Ovary (tissue), 3 donors: ENCODE measurements around the gene TMEM63B.

Source experiments
- EP300 ChIP-seq: sonication (generic); formaldehyde crosslinking; IDR thresholded peaks from one replicate; pipeline ENCODE4 v1.6.1; 2017; ENCODE audit warnings: antibody characterized with exemption
- POLR2A ChIP-seq: fragments of 450-650 bp; IDR thresholded peaks from one replicate; pipeline ENCODE4 v1.6.1; 2017; ENCODE audit warnings: antibody characterized with exemption, mild to moderate bottlenecking, moderate library complexity
- TF ChIP-seq, protein P1 (sequence below), 3 donors: fragments of 450-650 bp in 2 of 3; fragments of 200-600 bp in 1 of 3; IDR thresholded peaks; one replicate each; pipeline versions ENCODE4 v1.5.1 to v1.8.0; 2016 to 2022; ENCODE audit warnings: antibody characterized with exemption in 3 of 3, mild to moderate bottlenecking in 1 of 3
- donor health status: DM: no; HTN: no; CAD: no.

DNA sequence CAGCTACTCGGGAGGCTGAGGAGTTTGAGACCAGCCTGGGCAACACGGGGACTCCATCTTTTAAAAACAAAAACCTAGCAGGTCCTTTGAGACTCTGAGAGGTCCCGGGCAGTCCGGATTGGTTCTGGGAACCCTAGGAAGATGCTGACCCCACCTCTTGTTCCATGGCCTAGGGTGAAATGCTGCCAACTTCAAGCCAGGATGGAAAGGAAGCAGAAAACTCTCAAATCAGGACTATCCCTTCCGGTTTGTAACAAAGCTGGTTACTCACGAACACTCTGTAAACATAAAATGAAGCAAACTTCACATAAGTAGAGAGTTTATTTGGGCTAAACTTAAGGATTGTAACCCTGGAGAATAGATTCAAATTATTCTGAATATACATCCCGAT is 59.3 kb downstream of the TMEM63B start:
- no peak for TF ChIP-seq EP300
- TF ChIP-seq, protein P1, sequence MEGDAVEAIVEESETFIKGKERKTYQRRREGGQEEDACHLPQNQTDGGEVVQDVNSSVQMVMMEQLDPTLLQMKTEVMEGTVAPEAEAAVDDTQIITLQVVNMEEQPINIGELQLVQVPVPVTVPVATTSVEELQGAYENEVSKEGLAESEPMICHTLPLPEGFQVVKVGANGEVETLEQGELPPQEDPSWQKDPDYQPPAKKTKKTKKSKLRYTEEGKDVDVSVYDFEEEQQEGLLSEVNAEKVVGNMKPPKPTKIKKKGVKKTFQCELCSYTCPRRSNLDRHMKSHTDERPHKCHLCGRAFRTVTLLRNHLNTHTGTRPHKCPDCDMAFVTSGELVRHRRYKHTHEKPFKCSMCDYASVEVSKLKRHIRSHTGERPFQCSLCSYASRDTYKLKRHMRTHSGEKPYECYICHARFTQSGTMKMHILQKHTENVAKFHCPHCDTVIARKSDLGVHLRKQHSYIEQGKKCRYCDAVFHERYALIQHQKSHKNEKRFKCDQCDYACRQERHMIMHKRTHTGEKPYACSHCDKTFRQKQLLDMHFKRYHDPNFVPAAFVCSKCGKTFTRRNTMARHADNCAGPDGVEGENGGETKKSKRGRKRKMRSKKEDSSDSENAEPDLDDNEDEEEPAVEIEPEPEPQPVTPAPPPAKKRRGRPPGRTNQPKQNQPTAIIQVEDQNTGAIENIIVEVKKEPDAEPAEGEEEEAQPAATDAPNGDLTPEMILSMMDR (IDR thresholded peaks at IDR 0.05), result no peak
- TF ChIP-seq POLR2A, result no peak
